GM12891 (cell line): ENCODE measurements around the gene TIAL1.
A peak's percentile ranks its signal among the peaks of the same experiment; 100 is the strongest.

Experiments used
- PAX5 ChIP-seq: IDR thresholded peaks from 2 replicates; pipeline ENCODE4 v1.6.1; 2011; ENCODE audit warnings: low read length, moderate library complexity, mild to moderate bottlenecking; ENCODE audit not compliant: insufficient read depth, severe bottlenecking
- POLR2A ChIP-seq: IDR thresholded peaks from 2 replicates; pipeline ENCODE4 v1.6.1; 2011; ENCODE audit warnings: low read depth, low read length, control low read depth
- POLR2AphosphoS5 ChIP-seq: IDR thresholded peaks from 2 replicates; pipeline ENCODE4 v1.6.1; 2011; ENCODE audit warnings: low read depth, low read length, control low read depth
- SPI1 ChIP-seq: IDR thresholded peaks from 2 replicates; pipeline ENCODE4 v1.6.1; 2011; ENCODE audit warnings: low read depth, low read length, control low read depth
- TAF1 ChIP-seq: IDR thresholded peaks from 2 replicates; pipeline ENCODE4 v1.6.1; 2011; ENCODE audit warnings: low read depth, low read length, control low read depth

DNA sequence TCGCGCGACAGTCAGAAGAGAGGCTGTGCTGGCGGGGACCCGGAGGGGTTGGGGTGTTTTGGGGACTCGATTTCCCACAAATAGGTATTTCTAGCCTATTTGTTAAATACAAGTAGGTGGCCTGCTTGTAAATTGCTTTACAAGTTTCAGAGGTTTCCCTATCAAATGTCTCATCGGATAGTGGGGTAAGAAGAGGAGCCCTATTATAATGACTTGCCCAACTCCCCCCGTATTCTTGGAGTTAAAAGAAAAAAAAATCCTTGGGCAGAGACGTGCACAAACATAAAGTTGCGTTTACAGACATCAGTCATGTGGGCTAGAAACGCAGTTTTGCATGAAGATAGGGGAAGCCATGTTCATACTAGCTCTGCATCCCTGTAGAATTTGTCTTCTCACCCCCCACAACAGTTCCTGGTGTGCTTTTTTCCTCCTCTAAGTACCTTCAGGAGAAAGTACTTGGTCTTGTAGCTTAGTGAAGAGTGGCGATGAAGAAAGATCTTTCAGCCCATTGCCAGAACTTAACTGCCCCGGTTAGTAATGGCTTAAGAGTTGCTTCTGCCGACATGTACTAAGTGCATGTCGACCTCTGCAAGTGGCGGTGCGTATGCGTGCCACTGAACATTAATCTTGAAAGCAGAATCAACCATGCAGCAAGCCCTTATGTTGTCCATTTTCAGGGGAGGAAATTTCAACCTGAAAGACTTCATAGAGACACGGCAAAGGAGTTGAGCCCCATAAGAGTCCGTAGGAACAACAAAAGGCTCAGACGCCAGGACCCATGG, 832 bp upstream of the TIAL1 start:
- peak; percentile 65 for TF ChIP-seq POLR2AphosphoS5
- no peak; the same call in 1 of the 2 replicates for TF ChIP-seq POLR2A
- peak; percentile 66; the same call in 1 of the 2 replicates for TF ChIP-seq TAF1
- TF ChIP-seq SPI1, result no peak
- TF ChIP-seq PAX5, result peak; percentile 88
